MCF 10A (cell line): Measurements from ENCODE around the gene DDX50. TPM values are rescaled to one million over a fixed set of nuclear protein-coding genes. Genes with fewer than 3 reads are reported as not detected.
"Not testable (repeated sequence)": the region's sequence is repeated elsewhere in the genome, so short reads cannot be mapped to it uniquely, and the experiment has no call there.

Experiments used
- BruUV-seq: library from RNA; stranded (reverse); fragments of 400-500 nt; replicated peaks from 2 replicates; lab custom pipeline; 2021; lab: Mats Ljungman, UMichigan
- CTCF ChIA-PET: fragments of 300-600 bp; sonication (Branson Sonifier 250); formaldehyde crosslinking; extraction: SDS; loops from one replicate; lab custom pipeline; 2021; ENCODE audit warnings: antibody characterized with exemption, inconsistent platforms; lab: Yijun Ruan, JAX
- POLR2A ChIA-PET: fragments of 300-600, 350-650 bp; sonication (Branson Sonifier 250); formaldehyde crosslinking; extraction: SDS; loops from one replicate; lab custom pipeline; 2020; ENCODE audit warnings: antibody characterized with exemption, inconsistent platforms; lab: Yijun Ruan, JAX
- DNase-seq: peaks from one replicate; pipeline ENCODE4 v3.0.0-alpha.2; 2018; ENCODE audit not compliant: unreplicated experiment
- H3K27ac Mint-ChIP-seq: one replicate; pipeline ENCODE4 v1.8.0; 2022; ENCODE audit warnings: mild to moderate bottlenecking, low read depth, mixed read lengths; ENCODE audit not compliant: unreplicated experiment
- H3K27me3 Mint-ChIP-seq: one replicate; pipeline ENCODE4 v1.8.0; 2022; ENCODE audit warnings: mixed read lengths; ENCODE audit not compliant: insufficient read depth, unreplicated experiment
- H3K36me3 Mint-ChIP-seq: one replicate; pipeline ENCODE4 v1.8.0; 2022; ENCODE audit warnings: mild to moderate bottlenecking, moderate library complexity, mixed read lengths; ENCODE audit not compliant: insufficient read depth, unreplicated experiment
- H3K4me1 Mint-ChIP-seq: one replicate; pipeline ENCODE4 v1.8.0; 2022; ENCODE audit warnings: mixed read lengths; ENCODE audit not compliant: insufficient read depth, unreplicated experiment
- H3K4me3 Mint-ChIP-seq: one replicate; pipeline ENCODE4 v1.8.0; 2022; ENCODE audit warnings: mild to moderate bottlenecking, moderate library complexity, mixed read lengths; ENCODE audit not compliant: unreplicated experiment
- H3K9me3 Mint-ChIP-seq: one replicate; pipeline ENCODE4 v1.8.0; 2022; ENCODE audit warnings: mixed read lengths; ENCODE audit not compliant: unreplicated experiment
- CTCF ChIP-seq: fragments of 200-600 bp; IDR thresholded peaks from one replicate; pipeline ENCODE4 v1.8.0; 2022; ENCODE audit warnings: antibody characterized with exemption, mild to moderate bottlenecking; ENCODE audit not compliant: unreplicated experiment
- intact Hi-C: fragments of 100-400 bp; cut with micrococcal nuclease; formaldehyde crosslinking; loops from 2 replicates; pipeline ENCODE4 v1.14.1; 2022
- total RNA-seq: library from RNA; stranded (reverse); gene quantifications from 2 replicates; pipeline ENCODE4 v1.2.3, GENCODE V29; 2022

The DDX50 gene
- total RNA-seq, 1 experiment from 2014 or later = 66.3 TPM

GRCh38 chr10:68932860-68933259 lies 31.7 kb downstream of the DDX50 start:
- H3K27ac Mint-ChIP-seq, CTCF ChIA-PET, H3K4me3 Mint-ChIP-seq, intact Hi-C loops, H3K9me3 Mint-ChIP-seq, POLR2A ChIA-PET, BruUV-seq, DNase-seq, H3K4me1 Mint-ChIP-seq, H3K27me3 Mint-ChIP-seq: not testable (repeated sequence)
- peaks cover 68% of the 10 kb centered on the region for H3K36me3 Mint-ChIP-seq

- TF ChIP-seq CTCF = no peak
- no peak overlapping the region for H3K4me3 Mint-ChIP-seq
- BruUV-seq = no TSS peak
- DNase-seq = no peak
- peaks cover 70% of the 10 kb centered on the region for H3K36me3 Mint-ChIP-seq
- no peaks in the 10 kb centered on the region for H3K4me1 Mint-ChIP-seq
- ChIA-PET CTCF (interaction anchor here (0.6 to 0.7 kb wide), 3 partner anchors 19 to 542 kb away, joined by 3 to 4 read pairs (median 4); no protein-coding TSS in a partner anchor), POLR2A (interaction anchor here (1.0 to 1.3 kb wide), 3 partner anchors 14 to 35 kb away, joined by 3 to 5 read pairs (median 3); partner anchors contain the start of gene DDX21)
- no peak overlapping the region for H3K27ac Mint-ChIP-seq
- no peaks in the 10 kb centered on the region for H3K27me3 Mint-ChIP-seq
- H3K9me3 Mint-ChIP-seq = no peaks in the 10 kb centered on the region
- intact Hi-C loops = no loop called here
These were observed 33.9 kb downstream of the DDX50 start for GRCh38 chr10:68934994-68935393.

- Mint-ChIP-seq H3K4me3 (no peak overlapping the region), H3K4me1 (no peaks in the 10 kb centered on the region), H3K27ac (no peak overlapping the region), H3K36me3 (peaks cover 60% of the 10 kb centered on the region), H3K27me3 (no peaks in the 10 kb centered on the region), H3K9me3 (no peaks in the 10 kb centered on the region)
- BruUV-seq = no TSS peak
- CTCF ChIA-PET = no interaction called here
- POLR2A ChIA-PET = interaction anchor here (0.6 to 1.9 kb wide), 3 partner anchors 11 to 214 kb away, joined by 3 to 5 read pairs (median 3); partner anchors contain the start of gene DDX21
- peak; percentile 53 for DNase-seq
- intact Hi-C loops = no loop called here
- no peak for TF ChIP-seq CTCF
These were observed 37.0 kb downstream of the DDX50 start for GRCh38 chr10:68938117-68938516.

- POLR2A ChIA-PET = interaction anchor here (0.7 to 1.1 kb wide), 3 partner anchors 11 to 230 kb away, joined by 3 read pairs; partner anchors contain the start of gene DDX21
- CTCF ChIA-PET = interaction anchor here (0.6 kb wide), 2 partner anchors 333 to 399 kb away, joined by 3 to 4 read pairs; no protein-coding TSS in a partner anchor
- DNase-seq = no peak
- Mint-ChIP-seq H3K4me1 (no peaks in the 10 kb centered on the region), H3K9me3 (no peaks in the 10 kb centered on the region), H3K36me3 (peaks cover 68% of the 10 kb centered on the region), H3K4me3 (no peak overlapping the region), H3K27ac (no peak overlapping the region), H3K27me3 (no peaks in the 10 kb centered on the region)
- no TSS peak for BruUV-seq
- intact Hi-C loops = no loop called here
- no peak for TF ChIP-seq CTCF
These were observed 37.8 kb downstream of the DDX50 start for GRCh38 chr10:68938884-68939283.

GRCh38 chr10:68940917-68941316 lies 39.8 kb downstream of the DDX50 start:
- BruUV-seq, DNase-seq, H3K4me3 Mint-ChIP-seq, intact Hi-C loops, H3K27me3 Mint-ChIP-seq, H3K27ac Mint-ChIP-seq, POLR2A ChIA-PET, H3K4me1 Mint-ChIP-seq, H3K9me3 Mint-ChIP-seq: not testable (repeated sequence)
- CTCF ChIA-PET = interaction anchor here (0.6 to 0.7 kb wide), 2 partner anchors 16 to 202 kb away, joined by 3 read pairs; no protein-coding TSS in a partner anchor
- H3K36me3 Mint-ChIP-seq = peaks cover 65% of the 10 kb centered on the region
